Chondrocyte (in vitro differentiated cells): ENCODE measurements around the gene TFAP2C. TPM values are rescaled to one million over a fixed set of nuclear protein-coding genes. Genes with fewer than 3 reads are reported as not detected.

Experiments used
- DNase-seq: peaks from one replicate; pipeline ENCODE4 v3.0.0; 2021; ENCODE audit warnings: mixed read lengths, low spot score
- H3K27ac Mint-ChIP-seq: one replicate; pipeline ENCODE4 v1.8.0; 2021; ENCODE audit warnings: mild to moderate bottlenecking, moderate library complexity, mixed read lengths; ENCODE audit not compliant: unreplicated experiment
- H3K27me3 Mint-ChIP-seq: 2 replicates; pipeline ENCODE4 v1.8.0; 2021; ENCODE audit warnings: low read depth, mixed read lengths
- H3K36me3 Mint-ChIP-seq: 2 replicates; pipeline ENCODE4 v1.8.0; 2021; ENCODE audit warnings: low read depth, mixed read lengths
- H3K4me1 Mint-ChIP-seq: 2 replicates; pipeline ENCODE4 v1.8.0; 2021; ENCODE audit warnings: low read depth, mild to moderate bottlenecking, mixed read lengths
- H3K4me3 Mint-ChIP-seq: one replicate; pipeline ENCODE4 v1.8.0; 2021; ENCODE audit warnings: mild to moderate bottlenecking, moderate library complexity, mixed read lengths; ENCODE audit not compliant: unreplicated experiment
- H3K9me3 Mint-ChIP-seq: 2 replicates; pipeline ENCODE4 v1.8.0; 2021; ENCODE audit warnings: low read depth, mixed read lengths
- total RNA-seq: library from RNA; stranded (reverse); gene quantifications from 3 replicates; pipeline ENCODE4 v1.2.1, GENCODE V29; 2021
- TF ChIP-seq, protein P1 (sequence below): fragments of 200-600 bp; sonication (generic); IDR thresholded peaks from 2 replicates; pipeline ENCODE4 v1.5.0; 2021; ENCODE audit warnings: antibody characterized with exemption, mild to moderate bottlenecking, moderate library complexity

Gene TFAP2C
- total RNA-seq, 1 donor from 2014 or later, result 4.8 TPM

DNA sequence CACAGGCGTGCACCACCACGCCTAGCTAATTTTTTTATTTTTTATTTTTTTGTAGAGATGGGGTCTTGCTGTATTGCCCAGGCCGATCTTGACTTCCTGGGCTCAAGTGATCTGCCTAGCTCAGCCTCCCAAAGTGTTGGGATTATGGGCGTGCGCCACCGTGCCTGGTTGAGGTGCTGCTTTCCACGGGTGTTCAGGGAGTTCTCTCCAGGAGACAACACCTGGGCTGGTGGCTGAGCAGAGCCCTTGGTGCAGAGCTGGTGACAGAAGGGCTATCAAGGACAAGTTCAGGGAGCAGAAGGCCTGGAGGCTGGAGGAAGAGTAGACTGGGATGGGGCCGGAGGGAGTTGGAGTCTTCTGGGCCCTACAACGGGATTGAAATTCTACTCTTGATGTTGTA, 34.6 kb downstream of the TFAP2C start:
- no peaks in the 10 kb centered on the region for H3K27me3 Mint-ChIP-seq
- H3K27ac Mint-ChIP-seq, result no peak overlapping the region
- no peaks in the 10 kb centered on the region for H3K4me1 Mint-ChIP-seq
- DNase-seq, result no peak
- no peaks in the 10 kb centered on the region for H3K9me3 Mint-ChIP-seq
- H3K36me3 Mint-ChIP-seq, result no peaks in the 10 kb centered on the region
- TF ChIP-seq, protein P1, sequence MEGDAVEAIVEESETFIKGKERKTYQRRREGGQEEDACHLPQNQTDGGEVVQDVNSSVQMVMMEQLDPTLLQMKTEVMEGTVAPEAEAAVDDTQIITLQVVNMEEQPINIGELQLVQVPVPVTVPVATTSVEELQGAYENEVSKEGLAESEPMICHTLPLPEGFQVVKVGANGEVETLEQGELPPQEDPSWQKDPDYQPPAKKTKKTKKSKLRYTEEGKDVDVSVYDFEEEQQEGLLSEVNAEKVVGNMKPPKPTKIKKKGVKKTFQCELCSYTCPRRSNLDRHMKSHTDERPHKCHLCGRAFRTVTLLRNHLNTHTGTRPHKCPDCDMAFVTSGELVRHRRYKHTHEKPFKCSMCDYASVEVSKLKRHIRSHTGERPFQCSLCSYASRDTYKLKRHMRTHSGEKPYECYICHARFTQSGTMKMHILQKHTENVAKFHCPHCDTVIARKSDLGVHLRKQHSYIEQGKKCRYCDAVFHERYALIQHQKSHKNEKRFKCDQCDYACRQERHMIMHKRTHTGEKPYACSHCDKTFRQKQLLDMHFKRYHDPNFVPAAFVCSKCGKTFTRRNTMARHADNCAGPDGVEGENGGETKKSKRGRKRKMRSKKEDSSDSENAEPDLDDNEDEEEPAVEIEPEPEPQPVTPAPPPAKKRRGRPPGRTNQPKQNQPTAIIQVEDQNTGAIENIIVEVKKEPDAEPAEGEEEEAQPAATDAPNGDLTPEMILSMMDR, result no peak
- H3K4me3 Mint-ChIP-seq, result no peak overlapping the region

DNA sequence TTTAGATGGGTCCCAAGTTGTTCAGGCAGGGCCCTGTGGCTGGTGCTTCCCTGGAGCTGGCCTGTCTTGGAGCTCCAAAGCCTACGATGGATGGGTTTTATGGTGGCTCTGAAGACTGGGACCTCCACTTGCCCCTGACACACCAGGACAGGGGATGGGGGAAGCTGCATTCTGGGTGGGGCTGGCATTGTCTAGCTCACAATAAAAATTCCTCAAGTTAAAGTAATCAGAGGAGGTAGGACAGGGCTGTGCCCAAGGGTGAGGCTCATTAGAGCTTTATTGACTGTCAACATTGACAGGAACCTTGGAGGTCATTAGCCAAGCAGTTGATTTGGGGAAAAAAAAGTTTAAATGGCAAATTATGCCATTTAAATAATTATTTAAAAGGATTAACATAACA, 35.7 kb downstream of the TFAP2C start:
- Mint-ChIP-seq H3K27me3 (no peaks in the 10 kb centered on the region), H3K4me3 (no peak overlapping the region), H3K36me3 (no peaks in the 10 kb centered on the region), H3K27ac (no peak overlapping the region), H3K4me1 (no peaks in the 10 kb centered on the region), H3K9me3 (no peaks in the 10 kb centered on the region)
- no peak for DNase-seq
- TF ChIP-seq, protein P1, result no peak

DNA sequence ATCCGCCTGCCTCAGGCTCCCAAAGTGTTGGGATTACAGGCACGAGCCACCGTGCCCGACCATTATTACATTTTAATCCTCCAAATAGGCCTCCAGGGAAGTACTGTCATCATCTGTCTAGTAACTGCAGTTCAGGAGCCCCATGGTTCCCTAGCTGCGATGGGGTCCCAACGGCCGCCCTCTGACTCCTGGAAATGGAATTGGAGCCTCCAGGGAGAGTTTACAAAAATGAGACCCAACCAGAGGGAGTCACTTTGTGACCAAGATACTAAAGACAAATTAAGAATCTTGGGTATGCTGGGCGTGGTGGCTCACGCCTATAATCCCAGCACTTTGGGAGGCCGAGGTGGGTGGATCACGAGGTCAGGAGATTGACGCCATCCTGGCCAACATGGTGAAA, 36.7 kb downstream of the TFAP2C start:
- Mint-ChIP-seq H3K27ac (no peak overlapping the region), H3K4me1 (no peaks in the 10 kb centered on the region)
- TF ChIP-seq, protein P1, result no peak

DNA sequence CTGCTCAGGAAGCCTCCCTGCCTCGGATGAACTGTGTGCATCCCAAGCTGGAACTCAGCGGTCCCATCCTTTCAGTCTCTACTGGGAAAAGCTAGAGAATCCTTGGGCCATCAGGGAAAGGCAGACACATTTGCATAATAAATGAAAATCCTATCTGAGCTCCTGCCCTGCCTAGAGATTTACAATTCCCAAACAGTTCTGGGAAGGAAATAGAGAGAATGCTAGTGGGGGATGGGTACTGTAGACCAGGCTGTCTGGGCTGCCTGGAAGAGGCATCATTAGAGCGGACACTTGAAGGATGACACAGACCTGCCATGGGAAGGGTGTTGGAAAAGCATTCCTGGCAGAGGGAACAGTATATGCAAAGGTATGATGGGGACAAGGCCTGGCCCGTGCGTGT, 44.3 kb downstream of the TFAP2C start:
- Mint-ChIP-seq H3K4me1 (peaks cover 4% of the 10 kb centered on the region), H3K9me3 (no peaks in the 10 kb centered on the region), H3K36me3 (no peaks in the 10 kb centered on the region), H3K4me3 (no peak overlapping the region), H3K27me3 (no peaks in the 10 kb centered on the region), H3K27ac (no peak overlapping the region)
- DNase-seq, result no peak
- TF ChIP-seq, protein P1, result no peak

More for the DNA sequence above, 36.7 kb downstream of the TFAP2C start:
- no peak overlapping the region for H3K4me3 Mint-ChIP-seq
- no peak for DNase-seq
- no peaks in the 10 kb centered on the region for H3K9me3 Mint-ChIP-seq
- H3K36me3 Mint-ChIP-seq, result no peaks in the 10 kb centered on the region
- no peaks in the 10 kb centered on the region for H3K27me3 Mint-ChIP-seq

DNA sequence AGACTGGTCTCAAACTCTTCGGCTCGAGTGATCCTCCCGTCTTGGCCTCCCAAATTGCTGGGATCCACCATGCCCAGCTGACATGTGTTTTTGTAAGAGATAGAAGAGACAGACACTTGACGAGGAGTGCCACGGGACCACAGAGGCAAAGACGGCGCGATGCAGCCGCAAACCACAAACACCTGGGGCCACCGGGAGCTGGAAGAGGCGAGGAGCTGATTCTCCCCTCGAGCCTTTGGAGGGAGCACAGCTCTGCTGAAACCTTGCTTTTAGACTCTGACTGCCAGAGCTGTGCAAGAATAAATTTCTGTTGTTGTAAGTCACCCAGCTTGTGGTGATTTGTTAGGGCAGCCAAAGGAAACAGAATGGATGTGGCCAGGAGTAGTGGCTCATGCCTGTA, 46.9 kb downstream of the TFAP2C start:
- H3K27me3 Mint-ChIP-seq, result no peaks in the 10 kb centered on the region
- peaks cover 4% of the 10 kb centered on the region for H3K4me1 Mint-ChIP-seq
- TF ChIP-seq, protein P1, result no peak
- H3K4me3 Mint-ChIP-seq, result no peak overlapping the region
- no peaks in the 10 kb centered on the region for H3K9me3 Mint-ChIP-seq
- no peak for DNase-seq
- no peaks in the 10 kb centered on the region for H3K36me3 Mint-ChIP-seq
- no peak overlapping the region for H3K27ac Mint-ChIP-seq
